Stimulated activated CD4-positive, alpha-beta T cell treated with anti-CD3 and anti-CD28 coated beads, Interleukin-12 subunit alpha, Interleukin-12 subunit beta, amount 100 ng/mL, for 4 hours (primary cell): ENCODE measurements around the gene CHRNA1.

Source experiments
- DNase-seq: peaks from one replicate; pipeline ENCODE4 v3.0.0-alpha.2; 2020

The CHRNA1 gene

DNA sequence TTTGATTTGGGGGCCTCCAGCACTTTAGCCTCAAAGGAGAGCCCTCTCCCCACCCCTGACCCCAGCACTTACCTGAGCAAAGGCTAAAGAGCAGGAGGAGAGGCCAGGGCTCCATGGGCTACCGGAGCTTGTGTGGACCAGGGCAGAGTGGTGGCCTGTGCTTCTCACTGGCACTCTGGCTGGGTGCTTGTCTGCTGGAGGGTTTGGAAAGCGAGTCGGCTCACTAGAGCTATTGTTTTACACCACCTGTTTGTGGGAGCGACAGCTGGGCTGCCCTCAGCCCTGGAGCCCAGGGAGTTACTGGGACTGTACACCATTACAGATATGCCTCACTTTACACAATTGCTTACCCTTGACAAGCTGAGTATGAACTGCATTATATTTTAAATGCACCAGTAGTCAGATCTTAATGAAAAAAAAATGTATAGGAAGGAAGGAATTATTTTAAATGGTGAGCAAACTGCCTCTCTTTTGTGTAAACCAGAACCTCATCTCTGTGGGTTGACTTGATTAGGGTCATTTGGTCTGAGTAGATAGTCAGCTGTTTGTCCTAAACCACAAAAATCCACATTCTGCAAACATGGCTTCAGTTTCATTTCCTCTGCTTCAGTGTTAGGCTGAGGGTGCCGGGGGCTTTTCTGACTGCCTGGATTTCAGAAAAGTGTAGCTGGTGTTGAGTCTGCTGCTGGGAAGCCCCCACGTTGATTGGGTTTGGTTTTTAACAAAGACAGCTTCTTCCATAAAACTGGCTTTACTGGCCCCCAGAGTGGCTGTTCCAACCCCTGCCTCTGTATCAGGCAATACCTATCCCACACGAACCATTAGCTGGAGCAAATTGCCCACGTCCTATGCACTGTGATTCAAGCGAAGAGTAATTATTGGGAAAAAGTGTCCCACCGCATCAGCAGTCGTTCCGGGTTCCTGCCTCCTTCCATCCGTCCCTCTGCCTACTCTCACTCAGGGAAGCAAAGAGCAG lies at the start of gene CHRNA1:
Gene CHRNA1 (minus strand): TSS at position 193 of the 976 bp plus-strand sequence. CDS start 78 bp downstream, at position 115.
- no peak for DNase-seq

DNA sequence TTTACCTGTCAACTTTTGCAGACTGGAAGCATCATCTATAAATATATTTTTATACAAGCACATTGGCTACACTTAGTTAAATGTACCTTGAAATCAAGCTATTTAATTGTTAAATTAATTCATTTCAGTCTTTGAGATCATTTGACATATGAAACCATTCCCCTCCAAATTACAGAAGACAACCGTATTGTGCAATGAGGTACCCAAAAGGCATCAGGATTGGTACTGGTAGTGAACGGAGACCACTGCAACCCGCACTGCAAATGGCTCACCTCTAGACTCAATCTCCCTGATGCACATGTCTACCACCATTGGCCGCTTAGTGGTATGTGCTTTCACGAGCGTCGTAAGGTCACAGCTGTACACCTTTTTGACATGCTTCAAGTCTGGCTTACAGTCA lies 47.8 kb upstream of the CHRNA1 start:
- DNase-seq, result no peak

DNA sequence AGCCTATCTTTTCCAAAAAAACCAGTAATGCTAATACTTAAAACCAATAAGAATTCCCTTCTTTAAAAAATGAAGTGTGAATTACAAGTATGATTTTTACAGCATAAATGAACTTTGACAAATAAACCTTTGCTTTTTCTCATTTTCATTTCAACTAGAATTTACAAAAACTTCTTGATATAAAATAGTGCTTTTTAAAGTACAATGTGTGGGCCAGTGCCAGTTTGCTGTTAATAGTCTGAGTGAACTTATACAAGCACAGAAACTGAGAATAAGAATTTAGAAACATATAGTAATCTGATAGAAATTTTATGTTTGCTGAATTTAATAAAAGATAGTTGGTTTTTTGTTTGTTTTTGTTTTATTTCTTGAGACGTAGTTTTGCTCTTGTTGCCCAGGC lies 43.7 kb upstream of the CHRNA1 start:
- no peak for DNase-seq

- DNase-seq, result no peak
Measured at GRCh38 chr2:174805803-174806202, 41.5 kb upstream of the CHRNA1 start.

DNA sequence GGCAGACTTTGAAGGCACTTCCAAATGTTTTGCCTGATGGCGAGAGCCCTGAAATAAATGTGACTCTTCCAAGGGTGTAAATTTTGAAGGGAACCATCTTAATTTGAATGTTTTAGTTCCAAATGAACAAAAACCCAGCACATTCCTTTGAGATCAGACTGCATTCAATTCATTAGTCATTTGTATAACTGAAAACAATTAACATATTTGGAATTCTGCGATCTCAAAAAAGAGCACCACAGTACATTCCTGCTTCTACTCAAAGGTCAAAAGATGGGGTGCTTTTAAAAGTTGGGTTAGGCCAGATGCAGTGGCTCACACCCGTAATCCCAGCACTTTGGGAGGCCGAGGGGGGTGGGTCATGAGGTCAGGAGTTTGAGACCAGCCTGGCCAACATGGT lies 38.2 kb upstream of the CHRNA1 start:
- DNase-seq, result no peak

GRCh38 chr2:174800436-174801205 lies 36.3 kb upstream of the CHRNA1 start:
- no peak for DNase-seq

- DNase-seq, result no peak
Measured at GRCh38 chr2:174798801-174799200, 34.5 kb upstream of the CHRNA1 start.

DNA sequence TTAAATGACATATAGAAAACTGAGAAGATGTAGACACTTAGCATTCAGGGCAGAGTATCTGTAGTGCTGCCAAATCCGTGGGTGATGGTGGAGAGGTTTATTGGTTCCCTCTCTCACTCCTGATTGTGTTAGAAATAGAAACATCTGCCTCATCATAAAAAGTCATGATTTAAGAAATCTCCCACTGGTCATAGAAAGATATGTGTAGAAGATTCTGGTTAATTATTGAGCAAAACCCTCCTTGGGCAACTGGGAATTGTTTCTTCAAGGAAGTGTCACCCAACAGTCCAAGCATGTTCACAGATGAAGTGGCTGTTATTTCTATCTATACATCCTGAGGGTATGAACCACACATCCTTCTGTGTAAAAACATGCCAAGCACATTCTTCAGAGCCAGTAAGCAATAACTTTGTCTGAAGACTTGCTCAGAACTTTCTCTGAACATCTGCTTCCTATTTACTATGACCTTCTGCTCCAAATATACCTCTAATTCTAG lies 33.6 kb upstream of the CHRNA1 start:
- DNase-seq, result no peak

GRCh38 chr2:174796319-174796771 lies 32.1 kb upstream of the CHRNA1 start:
- DNase-seq, result no peak

GRCh38 chr2:174794851-174795374 lies 30.6 kb upstream of the CHRNA1 start:
- no peak for DNase-seq

DNA sequence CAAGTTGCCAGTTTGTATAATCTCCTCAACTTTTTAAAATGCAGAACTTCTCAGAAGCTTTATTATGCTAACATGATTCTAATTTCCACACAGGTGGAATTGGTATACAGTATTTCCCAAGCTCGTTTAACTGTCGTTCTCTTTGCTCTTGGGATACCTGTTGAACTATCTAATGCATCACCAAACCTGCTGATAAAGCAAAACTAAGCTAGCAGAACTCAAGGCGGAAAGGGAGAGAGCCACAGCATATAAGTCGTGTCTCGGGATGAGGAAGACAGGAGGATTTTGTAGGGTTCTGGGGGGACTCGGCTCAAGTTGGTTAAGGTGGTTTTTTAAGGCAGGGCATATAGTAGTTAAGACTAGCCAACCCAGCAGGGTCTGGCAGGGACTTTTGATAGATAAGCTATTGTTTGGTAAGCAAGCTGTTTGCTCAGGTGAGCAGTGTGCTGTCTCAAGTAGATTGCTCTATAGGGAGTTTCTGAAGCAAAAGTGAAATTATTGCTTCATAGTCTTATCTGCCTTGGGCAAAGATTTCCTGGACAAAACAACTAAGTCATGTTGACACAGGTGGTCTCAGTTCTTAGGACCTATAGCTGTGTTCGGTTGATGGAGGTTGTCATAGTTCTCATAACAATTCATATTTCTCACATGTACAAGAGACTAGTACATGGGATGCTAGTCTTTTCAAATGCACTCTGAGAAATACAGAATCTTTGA lies 28.2 kb upstream of the CHRNA1 start:
- DNase-seq, result no peak

DNA sequence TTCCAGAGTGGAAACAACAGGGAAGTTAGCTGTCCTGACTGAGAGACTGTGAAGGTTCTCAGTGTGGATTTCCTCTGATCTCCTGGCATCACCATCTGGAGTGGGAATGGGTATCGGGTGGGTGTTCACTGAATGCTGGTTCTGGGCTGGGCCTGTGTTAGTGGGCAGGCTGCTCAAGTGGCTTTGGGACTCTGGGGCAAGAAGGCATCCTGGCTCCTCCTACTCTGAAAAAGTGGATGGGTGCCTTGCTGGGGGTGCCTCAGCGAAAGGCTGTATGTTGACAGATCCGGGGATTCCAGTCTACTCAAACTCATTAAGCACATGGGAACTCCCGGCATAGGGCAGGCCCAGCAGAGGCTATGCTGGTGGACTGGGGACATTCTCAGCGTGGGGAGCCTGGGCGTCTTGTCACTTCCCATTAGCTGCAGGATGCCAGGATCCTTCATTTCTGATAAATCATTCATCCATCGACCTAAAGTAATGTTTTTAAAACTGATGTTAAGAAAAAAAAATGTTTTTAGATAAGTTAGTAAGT lies 27.5 kb upstream of the CHRNA1 start:
- DNase-seq, result no peak

GRCh38 chr2:174791020-174791419 lies 26.7 kb upstream of the CHRNA1 start:
- no peak for DNase-seq

DNA sequence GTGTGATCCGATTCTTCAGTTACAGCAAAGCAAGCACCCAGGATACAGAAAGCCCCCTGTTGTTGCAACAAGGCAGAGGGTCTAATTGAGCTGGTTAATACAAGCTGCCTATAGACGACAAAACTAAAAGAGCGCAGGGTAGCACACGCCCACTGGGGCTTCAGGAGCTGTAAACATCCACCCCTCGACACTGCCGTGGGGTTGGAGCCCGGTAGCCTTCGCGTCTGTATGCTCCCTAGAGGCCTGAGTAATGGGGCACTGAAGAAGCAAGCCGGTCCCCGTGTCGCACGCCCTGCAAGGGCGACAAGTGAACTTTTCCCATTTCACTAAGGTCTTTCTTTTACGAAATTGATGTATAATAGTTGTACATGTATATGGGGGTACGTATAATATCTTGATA lies 24.7 kb upstream of the CHRNA1 start:
- no peak for DNase-seq

- no peak for DNase-seq
Measured at GRCh38 chr2:174788291-174788929, 24.1 kb upstream of the CHRNA1 start.

- DNase-seq, result no peak
Measured at GRCh38 chr2:174787487-174788205, 23.4 kb upstream of the CHRNA1 start.

DNA sequence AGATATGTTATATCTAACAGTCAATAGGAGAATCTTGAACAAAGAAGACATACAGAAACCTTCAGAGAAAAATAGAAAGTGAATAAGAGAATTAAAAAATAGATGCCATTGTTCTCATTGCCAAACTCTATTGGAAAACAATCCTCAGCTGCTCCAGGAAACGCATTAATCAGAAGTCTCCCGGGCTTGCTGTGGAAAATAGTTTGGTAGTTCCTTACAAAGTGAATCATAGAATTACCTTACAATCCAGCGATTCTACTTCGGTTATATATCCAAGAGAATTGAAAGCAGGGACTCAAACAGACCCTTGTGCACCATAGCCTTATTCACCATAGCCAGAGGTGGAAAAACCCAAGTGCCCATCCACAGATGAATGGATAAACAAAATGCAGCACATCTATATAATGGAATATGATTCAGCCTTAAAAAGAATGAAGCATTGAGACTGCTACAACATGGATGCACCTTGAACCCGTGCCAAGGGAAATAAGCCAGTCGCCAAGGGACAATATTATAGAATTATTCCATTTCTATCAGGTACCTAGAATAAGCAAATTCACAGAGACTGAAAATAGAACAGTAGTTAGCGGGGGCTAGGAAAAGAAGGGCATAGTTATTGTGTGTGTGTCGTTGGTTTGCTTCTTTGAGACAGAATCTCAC lies 21.9 kb upstream of the CHRNA1 start:
- DNase-seq, result no peak

- DNase-seq, result no peak
Measured at GRCh38 chr2:174785481-174785880, 21.2 kb upstream of the CHRNA1 start.

- no peak for DNase-seq
Measured at GRCh38 chr2:174784909-174785308, 20.6 kb upstream of the CHRNA1 start.

DNA sequence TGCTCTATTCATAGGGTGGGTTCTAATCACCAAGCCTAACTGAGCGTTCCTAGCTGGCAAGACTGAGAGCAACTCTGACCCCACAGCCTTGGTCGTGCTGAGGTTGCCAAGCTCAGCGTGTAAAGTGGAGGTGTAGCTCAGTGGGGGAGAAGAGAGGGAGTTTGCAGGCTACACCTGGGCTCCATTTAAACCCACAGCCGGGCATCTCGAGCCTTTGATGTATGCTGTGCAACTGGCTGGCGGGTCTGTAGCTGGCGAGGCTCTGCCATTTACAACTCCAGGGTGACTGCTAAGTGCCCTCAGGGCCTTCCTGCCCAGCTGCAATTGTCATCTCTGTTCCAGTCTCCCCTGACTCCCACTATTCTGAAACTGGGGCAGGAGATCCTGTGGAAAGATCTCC lies 20.0 kb upstream of the CHRNA1 start:
- DNase-seq, result no peak

DNA sequence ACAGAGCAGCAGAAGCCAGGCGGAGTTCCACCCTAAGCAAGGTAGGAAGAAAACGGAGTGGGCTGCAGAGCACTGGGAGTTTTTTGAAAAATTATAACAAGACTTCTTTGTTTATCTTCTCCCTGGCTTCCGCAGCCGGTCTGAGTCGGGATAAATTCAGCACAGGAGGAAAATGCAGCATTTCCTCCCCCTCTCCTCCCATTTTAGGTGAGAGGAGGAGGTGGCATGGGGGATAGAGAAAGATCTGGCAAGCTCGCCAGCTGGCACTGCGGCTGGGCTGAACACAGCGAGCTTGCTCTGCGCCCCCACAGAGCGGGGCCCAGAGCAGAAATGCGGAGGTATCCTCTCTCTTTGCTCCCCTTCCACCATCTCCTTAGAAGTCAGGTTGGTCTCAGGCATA lies 17.7 kb upstream of the CHRNA1 start:
- DNase-seq, result no peak
